ENCODE measurements around the gene ZNF662. TPM values are rescaled to one million over a fixed set of nuclear protein-coding genes. Genes with fewer than 3 reads are reported as not detected.

ZNF662 gene
- total and polyA plus RNA-seq, 2 of the 13 experiments (the other 11 are each of a cell fraction or from before 2014, with no cell fraction given), result not detected

DNA sequence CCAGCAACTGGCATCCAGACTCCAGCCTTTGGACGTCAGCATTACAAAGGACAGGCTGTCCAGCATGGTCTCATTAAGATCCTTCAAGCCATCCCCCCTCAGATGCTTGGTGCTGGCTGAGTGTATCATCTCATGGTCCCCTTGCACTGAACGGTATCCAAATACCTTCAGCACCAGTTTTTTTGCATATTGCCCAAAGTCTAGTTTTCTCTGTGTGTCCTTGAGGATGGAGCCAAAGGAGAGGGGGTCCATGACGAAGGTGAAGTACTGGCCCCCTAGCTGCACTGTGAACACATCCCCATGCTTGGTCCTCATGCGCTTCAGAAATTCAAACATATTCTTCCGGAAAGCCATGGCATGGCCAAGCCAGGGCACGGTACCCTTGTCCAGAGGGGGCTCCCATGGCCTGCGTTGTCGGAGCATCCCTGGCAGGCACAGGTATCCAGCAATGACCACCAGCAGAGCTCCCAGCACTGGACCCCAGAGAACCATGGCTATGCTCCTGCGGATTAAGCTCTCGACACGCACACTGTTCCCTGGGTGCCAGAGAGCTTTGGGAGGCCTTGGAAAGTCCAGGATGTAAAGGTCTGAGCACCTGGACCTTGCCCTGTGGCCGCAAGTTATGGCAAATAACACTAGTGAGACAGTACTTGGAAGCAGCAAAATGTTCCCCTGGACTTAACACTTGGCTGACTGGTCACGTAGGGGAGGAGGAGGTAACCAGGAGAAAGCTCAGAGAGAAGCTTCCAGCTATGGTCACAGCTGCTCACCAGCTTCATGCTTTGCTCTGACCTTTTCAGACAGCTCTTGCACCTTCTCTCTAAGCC lies 30.4 kb upstream of the ZNF662 start, which contains the start of gene CYP8B1 (continued):
- peak; percentile 26; the same call in 1 of the 2 replicates for TF ChIP-seq GATAD1 (CRISPR knock-in tag; IDR thresholded peaks at IDR 0.05)
- TF ChIP-seq, protein P1, sequence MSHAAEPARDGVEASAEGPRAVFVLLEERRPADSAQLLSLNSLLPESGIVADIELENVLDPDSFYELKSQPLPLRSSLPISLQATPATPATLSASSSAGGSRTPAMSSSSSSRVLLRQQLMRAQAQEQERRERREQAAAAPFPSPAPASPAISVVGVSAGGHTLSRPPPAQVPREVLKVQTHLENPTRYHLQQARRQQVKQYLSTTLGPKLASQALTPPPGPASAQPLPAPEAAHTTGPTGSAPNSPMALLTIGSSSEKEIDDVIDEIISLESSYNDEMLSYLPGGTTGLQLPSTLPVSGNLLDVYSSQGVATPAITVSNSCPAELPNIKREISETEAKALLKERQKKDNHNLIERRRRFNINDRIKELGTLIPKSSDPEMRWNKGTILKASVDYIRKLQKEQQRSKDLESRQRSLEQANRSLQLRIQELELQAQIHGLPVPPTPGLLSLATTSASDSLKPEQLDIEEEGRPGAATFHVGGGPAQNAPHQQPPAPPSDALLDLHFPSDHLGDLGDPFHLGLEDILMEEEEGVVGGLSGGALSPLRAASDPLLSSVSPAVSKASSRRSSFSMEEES (CRISPR knock-in tag; IDR thresholded peaks at IDR 0.05), result peak; percentile 57; the same call in 1 of the 2 replicates
- TF ChIP-seq KLF9 (CRISPR knock-in tag; IDR thresholded peaks at IDR 0.05; ENCODE audit: low read depth), result 0 out of 2 replicates have a peak, but pooled peaks have one; percentile 54
- TF ChIP-seq, protein P2, sequence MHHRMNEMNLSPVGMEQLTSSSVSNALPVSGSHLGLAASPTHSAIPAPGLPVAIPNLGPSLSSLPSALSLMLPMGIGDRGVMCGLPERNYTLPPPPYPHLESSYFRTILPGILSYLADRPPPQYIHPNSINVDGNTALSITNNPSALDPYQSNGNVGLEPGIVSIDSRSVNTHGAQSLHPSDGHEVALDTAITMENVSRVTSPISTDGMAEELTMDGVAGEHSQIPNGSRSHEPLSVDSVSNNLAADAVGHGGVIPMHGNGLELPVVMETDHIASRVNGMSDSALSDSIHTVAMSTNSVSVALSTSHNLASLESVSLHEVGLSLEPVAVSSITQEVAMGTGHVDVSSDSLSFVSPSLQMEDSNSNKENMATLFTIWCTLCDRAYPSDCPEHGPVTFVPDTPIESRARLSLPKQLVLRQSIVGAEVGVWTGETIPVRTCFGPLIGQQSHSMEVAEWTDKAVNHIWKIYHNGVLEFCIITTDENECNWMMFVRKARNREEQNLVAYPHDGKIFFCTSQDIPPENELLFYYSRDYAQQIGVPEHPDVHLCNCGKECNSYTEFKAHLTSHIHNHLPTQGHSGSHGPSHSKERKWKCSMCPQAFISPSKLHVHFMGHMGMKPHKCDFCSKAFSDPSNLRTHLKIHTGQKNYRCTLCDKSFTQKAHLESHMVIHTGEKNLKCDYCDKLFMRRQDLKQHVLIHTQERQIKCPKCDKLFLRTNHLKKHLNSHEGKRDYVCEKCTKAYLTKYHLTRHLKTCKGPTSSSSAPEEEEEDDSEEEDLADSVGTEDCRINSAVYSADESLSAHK (CRISPR knock-in tag; IDR thresholded peaks at IDR 0.05; ENCODE audit: borderline replicate concordance), result no peak
- peak; percentile 92 for TF ChIP-seq KDM6A (CRISPR knock-in tag; IDR thresholded peaks at IDR 0.05; ENCODE audit: low read depth)
- peak; percentile 70; the same call in 1 of the 2 replicates for TF ChIP-seq RXRA (CRISPR knock-in tag; IDR thresholded peaks at IDR 0.05)
- TF ChIP-seq, protein P3, sequence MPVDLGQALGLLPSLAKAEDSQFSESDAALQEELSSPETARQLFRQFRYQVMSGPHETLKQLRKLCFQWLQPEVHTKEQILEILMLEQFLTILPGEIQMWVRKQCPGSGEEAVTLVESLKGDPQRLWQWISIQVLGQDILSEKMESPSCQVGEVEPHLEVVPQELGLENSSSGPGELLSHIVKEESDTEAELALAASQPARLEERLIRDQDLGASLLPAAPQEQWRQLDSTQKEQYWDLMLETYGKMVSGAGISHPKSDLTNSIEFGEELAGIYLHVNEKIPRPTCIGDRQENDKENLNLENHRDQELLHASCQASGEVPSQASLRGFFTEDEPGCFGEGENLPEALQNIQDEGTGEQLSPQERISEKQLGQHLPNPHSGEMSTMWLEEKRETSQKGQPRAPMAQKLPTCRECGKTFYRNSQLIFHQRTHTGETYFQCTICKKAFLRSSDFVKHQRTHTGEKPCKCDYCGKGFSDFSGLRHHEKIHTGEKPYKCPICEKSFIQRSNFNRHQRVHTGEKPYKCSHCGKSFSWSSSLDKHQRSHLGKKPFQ (CRISPR knock-in tag; IDR thresholded peaks at IDR 0.05; ENCODE audit: insufficient replicate concordance), result peak; percentile 58
- peak; percentile 72; the same call in 1 of the 2 replicates for TF ChIP-seq ZSCAN9 (CRISPR knock-in tag; IDR thresholded peaks at IDR 0.05; ENCODE audit: borderline replicate concordance)
- TF ChIP-seq ZKSCAN8 (CRISPR knock-in tag; IDR thresholded peaks at IDR 0.05; ENCODE audit: borderline replicate concordance), result peak; percentile 64; the same call in 1 of the 2 replicates
- TF ChIP-seq BORCS8-MEF2B (CRISPR knock-in tag; IDR thresholded peaks at IDR 0.05), result peak; percentile 56
- 0 out of 2 replicates have a peak, but pooled peaks have one; percentile 51 for TF ChIP-seq SMYD3 (CRISPR knock-in tag; IDR thresholded peaks at IDR 0.05)
- peak; percentile 88 for TF ChIP-seq ZMYM3 (CRISPR knock-in tag; IDR thresholded peaks at IDR 0.05)
- TF ChIP-seq, protein P4, sequence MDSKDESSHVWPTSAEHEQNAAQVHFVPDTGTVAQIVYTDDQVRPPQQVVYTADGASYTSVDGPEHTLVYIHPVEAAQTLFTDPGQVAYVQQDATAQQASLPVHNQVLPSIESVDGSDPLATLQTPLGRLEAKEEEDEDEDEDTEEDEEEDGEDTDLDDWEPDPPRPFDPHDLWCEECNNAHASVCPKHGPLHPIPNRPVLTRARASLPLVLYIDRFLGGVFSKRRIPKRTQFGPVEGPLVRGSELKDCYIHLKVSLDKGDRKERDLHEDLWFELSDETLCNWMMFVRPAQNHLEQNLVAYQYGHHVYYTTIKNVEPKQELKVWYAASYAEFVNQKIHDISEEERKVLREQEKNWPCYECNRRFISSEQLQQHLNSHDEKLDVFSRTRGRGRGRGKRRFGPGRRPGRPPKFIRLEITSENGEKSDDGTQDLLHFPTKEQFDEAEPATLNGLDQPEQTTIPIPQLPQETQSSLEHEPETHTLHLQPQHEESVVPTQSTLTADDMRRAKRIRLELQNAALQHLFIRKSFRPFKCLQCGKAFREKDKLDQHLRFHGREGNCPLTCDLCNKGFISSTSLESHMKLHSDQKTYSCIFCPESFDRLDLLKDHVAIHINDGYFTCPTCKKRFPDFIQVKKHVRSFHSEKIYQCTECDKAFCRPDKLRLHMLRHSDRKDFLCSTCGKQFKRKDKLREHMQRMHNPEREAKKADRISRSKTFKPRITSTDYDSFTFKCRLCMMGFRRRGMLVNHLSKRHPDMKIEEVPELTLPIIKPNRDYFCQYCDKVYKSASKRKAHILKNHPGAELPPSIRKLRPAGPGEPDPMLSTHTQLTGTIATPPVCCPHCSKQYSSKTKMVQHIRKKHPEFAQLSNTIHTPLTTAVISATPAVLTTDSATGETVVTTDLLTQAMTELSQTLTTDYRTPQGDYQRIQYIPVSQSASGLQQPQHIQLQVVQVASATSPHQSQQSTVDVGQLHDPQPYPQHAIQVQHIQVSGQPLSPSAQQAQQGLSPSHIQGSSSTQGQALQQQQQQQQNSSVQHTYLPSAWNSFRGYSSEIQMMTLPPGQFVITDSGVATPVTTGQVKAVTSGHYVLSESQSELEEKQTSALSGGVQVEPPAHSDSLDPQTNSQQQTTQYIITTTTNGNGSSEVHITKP (CRISPR knock-in tag; IDR thresholded peaks at IDR 0.05; ENCODE audit: low read depth), result peak; percentile 44
- TF ChIP-seq, protein P5, sequence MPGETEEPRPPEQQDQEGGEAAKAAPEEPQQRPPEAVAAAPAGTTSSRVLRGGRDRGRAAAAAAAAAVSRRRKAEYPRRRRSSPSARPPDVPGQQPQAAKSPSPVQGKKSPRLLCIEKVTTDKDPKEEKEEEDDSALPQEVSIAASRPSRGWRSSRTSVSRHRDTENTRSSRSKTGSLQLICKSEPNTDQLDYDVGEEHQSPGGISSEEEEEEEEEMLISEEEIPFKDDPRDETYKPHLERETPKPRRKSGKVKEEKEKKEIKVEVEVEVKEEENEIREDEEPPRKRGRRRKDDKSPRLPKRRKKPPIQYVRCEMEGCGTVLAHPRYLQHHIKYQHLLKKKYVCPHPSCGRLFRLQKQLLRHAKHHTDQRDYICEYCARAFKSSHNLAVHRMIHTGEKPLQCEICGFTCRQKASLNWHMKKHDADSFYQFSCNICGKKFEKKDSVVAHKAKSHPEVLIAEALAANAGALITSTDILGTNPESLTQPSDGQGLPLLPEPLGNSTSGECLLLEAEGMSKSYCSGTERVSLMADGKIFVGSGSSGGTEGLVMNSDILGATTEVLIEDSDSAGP (CRISPR knock-in tag; IDR thresholded peaks at IDR 0.05; ENCODE audit: borderline replicate concordance), result peak; percentile 72; the same call in 1 of the 2 replicates
- TF ChIP-seq, protein P6, sequence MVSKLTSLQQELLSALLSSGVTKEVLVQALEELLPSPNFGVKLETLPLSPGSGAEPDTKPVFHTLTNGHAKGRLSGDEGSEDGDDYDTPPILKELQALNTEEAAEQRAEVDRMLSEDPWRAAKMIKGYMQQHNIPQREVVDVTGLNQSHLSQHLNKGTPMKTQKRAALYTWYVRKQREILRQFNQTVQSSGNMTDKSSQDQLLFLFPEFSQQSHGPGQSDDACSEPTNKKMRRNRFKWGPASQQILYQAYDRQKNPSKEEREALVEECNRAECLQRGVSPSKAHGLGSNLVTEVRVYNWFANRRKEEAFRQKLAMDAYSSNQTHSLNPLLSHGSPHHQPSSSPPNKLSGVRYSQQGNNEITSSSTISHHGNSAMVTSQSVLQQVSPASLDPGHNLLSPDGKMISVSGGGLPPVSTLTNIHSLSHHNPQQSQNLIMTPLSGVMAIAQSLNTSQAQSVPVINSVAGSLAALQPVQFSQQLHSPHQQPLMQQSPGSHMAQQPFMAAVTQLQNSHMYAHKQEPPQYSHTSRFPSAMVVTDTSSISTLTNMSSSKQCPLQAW (CRISPR knock-in tag; IDR thresholded peaks at IDR 0.05), result peak; percentile 79
